ENCODE data around the gene VPS51. TPM values are rescaled to one million over a fixed set of nuclear protein-coding genes. Genes with fewer than 3 reads are reported as not detected.

The VPS51 gene
- total RNA-seq = 100 to 1,000 TPM; 465 to 843 (median 596) TPM

GRCh38 chr11:65095974-65096806 is at the start of gene VPS51:
Gene VPS51, plus strand, starts transcription at chr11:65096214. Its CDS starts 37 bp downstream, at chr11:65096251.
- DNase-seq (ENCODE audit: low spot score in 2 of 2) = peak; percentile 92
- H3K27me3 ChIP-seq = no peaks in the 10 kb centered on the region
- H3K4me1 ChIP-seq = peaks cover 33% of the 10 kb centered on the region
- no peaks in the 10 kb centered on the region for H3K36me3 ChIP-seq
- 1% methylated on average over 29 of the region's 52 CpGs for WGBS
- peak within 1 kb of the TSS; percentile 91 for H3K27ac ChIP-seq
- H3K4me3 ChIP-seq = peak within 1 kb of the TSS; percentile 95
- TF ChIP-seq EP300 (IDR thresholded peaks at IDR 0.05) (no peak), CTCF (IDR thresholded peaks at IDR 0.05) (no peak), POLR2A (IDR thresholded peaks at IDR 0.05) (peak; percentile 44 to 45), POLR2AphosphoS5 (IDR thresholded peaks at IDR 0.05) (peak in 2 of 3 donors; percentile 22 to 99)
- no peaks in the 10 kb centered on the region for H3K9me3 ChIP-seq

GRCh38 chr11:65047581-65048422 is 48.2 kb upstream of the VPS51 start:
- no peak for DNase-seq (ENCODE audit: low spot score in 2 of 2)
- H3K4me3 ChIP-seq = peak overlapping the region; percentile 59
- 16% methylated on average over 45 of the region's 56 CpGs for WGBS

GRCh38 chr11:65051398-65051858 is 44.6 kb upstream of the VPS51 start:
- TF ChIP-seq POLR2A (IDR thresholded peaks at IDR 0.05) (no peak), EP300 (IDR thresholded peaks at IDR 0.05) (no peak), POLR2AphosphoS5 (IDR thresholded peaks at IDR 0.05) (no peak), CTCF (IDR thresholded peaks at IDR 0.05) (no peak)

More at GRCh38 chr11:65047581-65048422, 48.2 kb upstream of the VPS51 start:
- no peaks in the 10 kb centered on the region for H3K9me3 ChIP-seq
- H3K4me1 ChIP-seq = peaks cover 26% of the 10 kb centered on the region
- H3K27ac ChIP-seq = no peak overlapping the region
- H3K27me3 ChIP-seq = no peaks in the 10 kb centered on the region
- TF ChIP-seq POLR2AphosphoS5 (IDR thresholded peaks at IDR 0.05) (no peak), EP300 (IDR thresholded peaks at IDR 0.05) (no peak), CTCF (IDR thresholded peaks at IDR 0.05) (no peak), POLR2A (IDR thresholded peaks at IDR 0.05) (no peak)
- H3K36me3 ChIP-seq = peaks cover 8% of the 10 kb centered on the region

GRCh38 chr11:65053827-65054508 is 42.0 kb upstream of the VPS51 start:
- WGBS = 52% methylated on average over 8 of the region's 8 CpGs
- no peaks in the 10 kb centered on the region for H3K27me3 ChIP-seq
- no peak for TF ChIP-seq POLR2AphosphoS5 (IDR thresholded peaks at IDR 0.05)
- no peak for TF ChIP-seq POLR2A (IDR thresholded peaks at IDR 0.05)
- no peak for TF ChIP-seq EP300 (IDR thresholded peaks at IDR 0.05)
- no peak for TF ChIP-seq CTCF (IDR thresholded peaks at IDR 0.05)

More at GRCh38 chr11:65051398-65051858, 44.6 kb upstream of the VPS51 start:
- 88% methylated on average over 9 of the region's 9 CpGs for WGBS
- Histone ChIP-seq H3K4me3 (no peak overlapping the region), H3K27ac (no peak overlapping the region), H3K4me1 (peaks cover 17% of the 10 kb centered on the region), H3K27me3 (no peaks in the 10 kb centered on the region), H3K36me3 (no peaks in the 10 kb centered on the region), H3K9me3 (no peaks in the 10 kb centered on the region)
- no peak for DNase-seq (ENCODE audit: low spot score in 2 of 2)

More at GRCh38 chr11:65053827-65054508, 42.0 kb upstream of the VPS51 start:
- Histone ChIP-seq H3K36me3 (no peaks in the 10 kb centered on the region), H3K4me3 (no peak overlapping the region), H3K4me1 (no peaks in the 10 kb centered on the region), H3K9me3 (no peaks in the 10 kb centered on the region), H3K27ac (no peak overlapping the region)
- DNase-seq (ENCODE audit: low spot score in 2 of 2) = no peak

Data from suprapubic skin (tissue), 4 donors.